SU-DHL-6 (cell line): ENCODE measurements around the gene LSM8.
"Not testable (repeated sequence)": the region's sequence is repeated elsewhere in the genome, so short reads cannot be mapped to it uniquely, and the experiment has no call there.

Experiments
- H2AFZ ChIP-seq: fragments of 200-600 bp; sonication (generic); 2 replicates; pipeline ENCODE4 v1.6.1; 2014; ENCODE audit warnings: low read depth, mild to moderate bottlenecking, moderate library complexity, mixed read lengths, antibody characterized with exemption, low read length; ENCODE audit not compliant: severe bottlenecking
- H3F3A ChIP-seq: fragments of 200-600 bp; shearing (Covaris generic); 2 replicates; pipeline ENCODE4 v1.6.0; 2016; ENCODE audit warnings: antibody characterized with exemption, mild to moderate bottlenecking; ENCODE audit not compliant: insufficient read depth
- H3K27ac ChIP-seq: fragments of 200-600 bp; sonication (generic); 2 replicates; pipeline ENCODE4 v1.5.1; 2016; ENCODE audit warnings: low read depth, mild to moderate bottlenecking, low read length, moderate library complexity, mixed read lengths
- H3K27me3 ChIP-seq: fragments of 200-600 bp; sonication (generic), shearing (Covaris generic); 2 replicates; pipeline ENCODE4 v1.6.0; 2014; ENCODE audit warnings: mild to moderate bottlenecking, low read length
- H3K36me3 ChIP-seq: fragments of 200-600 bp; sonication (generic); 2 replicates; pipeline ENCODE4 v1.6.1; 2014; ENCODE audit warnings: mild to moderate bottlenecking, low read length, mixed read lengths
- H3K4me2 ChIP-seq: fragments of 300-600, 200-600 bp; shearing (Covaris generic), sonication (generic); 2 replicates; pipeline ENCODE4 v1.6.0; 2014; ENCODE audit warnings: low read length, low read depth, mild to moderate bottlenecking; ENCODE audit not compliant: poor library complexity, severe bottlenecking
- H3K4me3 ChIP-seq: fragments of 200-600 bp; sonication (generic); 2 replicates; pipeline ENCODE4 v1.5.1; 2014; ENCODE audit warnings: antibody characterized with exemption, low read length, mild to moderate bottlenecking, mixed read lengths; ENCODE audit not compliant: insufficient read depth, poor library complexity, severe bottlenecking
- H3K79me2 ChIP-seq: fragments of 200-600 bp; sonication (generic); 2 replicates; pipeline ENCODE4 v1.6.1; 2014; ENCODE audit warnings: mild to moderate bottlenecking, low read length, moderate library complexity; ENCODE audit not compliant: insufficient read depth
- H3K9ac ChIP-seq: fragments of 200-600 bp; sonication (generic); 2 replicates; pipeline ENCODE4 v1.7.0; 2014; ENCODE audit warnings: mild to moderate bottlenecking, low read length
- H3K9me2 ChIP-seq: fragments of 200-600 bp; sonication (generic); replicated peaks from 2 replicates; pipeline ENCODE4 v1.6.1; 2014; ENCODE audit warnings: low read length; ENCODE audit not compliant: insufficient read depth
- H3K9me3 ChIP-seq: fragments of 200-600 bp; sonication (generic); 2 replicates; pipeline ENCODE4 v1.6.1; 2014; ENCODE audit warnings: low read length, mixed read lengths; ENCODE audit not compliant: insufficient read depth
- H4K20me1 ChIP-seq: fragments of 200-600 bp; sonication (generic); 2 replicates; pipeline ENCODE4 v1.6.1; 2014; ENCODE audit warnings: low read depth, mild to moderate bottlenecking, antibody characterized with exemption, low read length, moderate library complexity, mixed read lengths
- EZH2phosphoT487 ChIP-seq: fragments of 200-600 bp; sonication (generic), shearing (Covaris generic); conservative IDR thresholded peaks from 2 replicates; pipeline ENCODE4 v1.6.1; 2018; ENCODE audit warnings: mild to moderate bottlenecking, antibody characterized with exemption, low read length, moderate library complexity, mixed read lengths
- TF ChIP-seq, protein P1 (sequence below): fragments of 200-600 bp; sonication (generic); IDR thresholded peaks from one replicate; pipeline ENCODE4 v1.5.1; 2017; ENCODE audit warnings: antibody characterized with exemption, mild to moderate bottlenecking, low read length, moderate library complexity; ENCODE audit not compliant: insufficient read depth, poor library complexity, severe bottlenecking

The LSM8 gene

DNA sequence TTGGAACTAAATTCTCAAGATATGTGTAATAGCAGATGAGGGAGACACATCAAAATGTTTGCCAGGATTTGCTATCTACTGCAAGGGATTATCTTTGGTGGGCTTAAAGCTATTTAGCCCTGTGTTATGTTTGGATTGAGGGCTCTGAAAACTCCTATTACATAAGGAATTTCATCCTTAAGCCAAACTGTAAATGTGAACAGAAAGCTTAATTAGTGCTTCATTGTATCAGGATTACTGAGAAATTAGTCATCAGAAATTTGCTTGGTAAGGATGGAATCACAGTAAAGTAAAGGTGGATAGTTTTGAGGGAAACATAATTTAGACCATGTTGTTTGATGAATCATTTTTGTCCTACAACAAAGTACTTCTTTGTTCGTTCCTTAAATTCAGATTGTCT, 48.9 kb downstream of the LSM8 start:
- H3K9me2 ChIP-seq, result no peaks in the 10 kb centered on the region
- H3K27me3 ChIP-seq, result no peaks in the 10 kb centered on the region
- no peaks in the 10 kb centered on the region for H3F3A ChIP-seq
- H3K4me2 ChIP-seq, result no peak overlapping the region
- TF ChIP-seq EZH2phosphoT487, result no peak
- TF ChIP-seq, protein P1, sequence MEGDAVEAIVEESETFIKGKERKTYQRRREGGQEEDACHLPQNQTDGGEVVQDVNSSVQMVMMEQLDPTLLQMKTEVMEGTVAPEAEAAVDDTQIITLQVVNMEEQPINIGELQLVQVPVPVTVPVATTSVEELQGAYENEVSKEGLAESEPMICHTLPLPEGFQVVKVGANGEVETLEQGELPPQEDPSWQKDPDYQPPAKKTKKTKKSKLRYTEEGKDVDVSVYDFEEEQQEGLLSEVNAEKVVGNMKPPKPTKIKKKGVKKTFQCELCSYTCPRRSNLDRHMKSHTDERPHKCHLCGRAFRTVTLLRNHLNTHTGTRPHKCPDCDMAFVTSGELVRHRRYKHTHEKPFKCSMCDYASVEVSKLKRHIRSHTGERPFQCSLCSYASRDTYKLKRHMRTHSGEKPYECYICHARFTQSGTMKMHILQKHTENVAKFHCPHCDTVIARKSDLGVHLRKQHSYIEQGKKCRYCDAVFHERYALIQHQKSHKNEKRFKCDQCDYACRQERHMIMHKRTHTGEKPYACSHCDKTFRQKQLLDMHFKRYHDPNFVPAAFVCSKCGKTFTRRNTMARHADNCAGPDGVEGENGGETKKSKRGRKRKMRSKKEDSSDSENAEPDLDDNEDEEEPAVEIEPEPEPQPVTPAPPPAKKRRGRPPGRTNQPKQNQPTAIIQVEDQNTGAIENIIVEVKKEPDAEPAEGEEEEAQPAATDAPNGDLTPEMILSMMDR, result no peak
- H4K20me1 ChIP-seq, result no peaks in the 10 kb centered on the region
- H3K27ac ChIP-seq, result no peak overlapping the region
- H3K79me2 ChIP-seq, result no peaks in the 10 kb centered on the region
- H2AFZ ChIP-seq, result no peak overlapping the region
- no peaks in the 10 kb centered on the region for H3K36me3 ChIP-seq
- no peak overlapping the region for H3K4me3 ChIP-seq
- H3K9ac ChIP-seq, result no peak overlapping the region
- H3K9me3 ChIP-seq, result no peaks in the 10 kb centered on the region

DNA sequence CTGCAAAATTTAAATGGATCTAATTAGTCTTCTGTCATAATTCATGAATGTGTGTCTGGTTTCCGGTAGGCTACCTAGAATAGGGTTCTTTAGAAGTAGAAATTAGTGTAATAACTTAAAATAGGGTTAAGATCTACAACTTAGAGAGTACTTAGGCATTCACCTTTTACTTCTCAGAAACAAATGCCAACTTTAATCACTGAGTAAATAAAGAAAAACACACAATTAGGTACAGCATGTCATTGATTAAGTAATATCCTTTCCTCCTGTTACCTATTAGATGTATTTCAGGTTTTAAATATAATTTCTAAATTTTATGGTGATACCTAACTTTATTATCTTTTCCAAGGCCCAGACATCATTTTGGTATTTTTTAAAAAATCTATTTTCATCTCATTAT, 49.8 kb downstream of the LSM8 start:
- no peaks in the 10 kb centered on the region for H3F3A ChIP-seq
- no peaks in the 10 kb centered on the region for H3K79me2 ChIP-seq
- H3K4me3 ChIP-seq, result no peak overlapping the region
- no peak overlapping the region for H3K4me2 ChIP-seq
- H3K9me3 ChIP-seq, result no peaks in the 10 kb centered on the region
- H3K36me3 ChIP-seq, result no peaks in the 10 kb centered on the region
- TF ChIP-seq, protein P1, result no peak
- TF ChIP-seq EZH2phosphoT487, result no peak
- H4K20me1 ChIP-seq, result no peaks in the 10 kb centered on the region
- H3K9me2 ChIP-seq, result no peaks in the 10 kb centered on the region
- no peaks in the 10 kb centered on the region for H3K27me3 ChIP-seq
- no peak overlapping the region for H2AFZ ChIP-seq
- H3K9ac ChIP-seq, result no peak overlapping the region
- no peak overlapping the region for H3K27ac ChIP-seq

DNA sequence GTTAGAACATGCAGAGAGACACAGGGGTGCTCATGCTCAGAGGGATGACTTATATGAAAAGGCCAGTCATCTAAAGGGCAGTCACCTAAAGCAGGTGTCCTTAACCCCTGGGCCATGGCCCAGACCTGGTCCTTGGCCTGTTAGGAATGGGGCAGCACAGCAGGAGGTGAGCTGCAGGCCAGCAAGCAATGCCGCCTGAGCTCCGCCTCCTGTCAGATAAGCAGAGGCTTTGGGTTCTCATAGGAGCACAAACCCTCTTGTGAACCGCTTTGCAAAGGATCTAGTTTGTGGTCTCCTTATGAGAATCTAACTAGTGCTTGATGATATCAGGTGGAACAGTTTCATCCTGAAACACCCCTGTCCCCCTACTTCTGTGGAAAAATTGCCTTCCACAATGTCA, 55.0 kb downstream of the LSM8 start:
- H3K4me2 ChIP-seq, result no peak overlapping the region
- no peaks in the 10 kb centered on the region for H3F3A ChIP-seq
- H3K9ac ChIP-seq, result no peak overlapping the region
- no peaks in the 10 kb centered on the region; the same call in 1 of the 2 replicates for H3K36me3 ChIP-seq
- no peaks in the 10 kb centered on the region for H3K9me3 ChIP-seq
- H3K27ac ChIP-seq, result no peak overlapping the region
- H4K20me1 ChIP-seq, result no peaks in the 10 kb centered on the region
- TF ChIP-seq, protein P1, result no peak
- no peak for TF ChIP-seq EZH2phosphoT487
- no peak overlapping the region for H3K4me3 ChIP-seq
- H2AFZ ChIP-seq, result no peak overlapping the region
- no peaks in the 10 kb centered on the region for H3K27me3 ChIP-seq
- H3K9me2 ChIP-seq, result no peaks in the 10 kb centered on the region
- no peaks in the 10 kb centered on the region for H3K79me2 ChIP-seq

DNA sequence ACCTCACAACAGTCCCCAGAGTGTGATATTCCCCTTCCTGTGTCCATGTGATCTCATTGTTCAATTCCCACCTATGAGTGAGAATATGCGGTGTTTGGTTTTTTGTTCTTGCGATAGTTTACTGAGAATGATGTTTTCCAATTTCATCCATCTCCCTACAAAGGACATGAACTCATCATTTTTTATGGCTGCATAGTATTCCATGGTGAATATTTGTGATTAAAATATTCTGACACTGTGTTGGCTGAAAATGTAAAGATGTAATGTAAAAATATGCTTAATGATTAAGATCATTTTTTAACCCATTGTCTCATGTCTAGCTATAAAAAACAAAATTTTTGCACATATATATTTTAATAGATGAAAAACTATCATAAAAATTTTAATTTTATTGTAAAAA, 56.4 kb downstream of the LSM8 start:
- H3K9me3 ChIP-seq, H3K9ac ChIP-seq, H3K27ac ChIP-seq, H2AFZ ChIP-seq, H3K79me2 ChIP-seq, H3K4me3 ChIP-seq, H4K20me1 ChIP-seq, H3F3A ChIP-seq, H3K36me3 ChIP-seq, H3K4me2 ChIP-seq, H3K27me3 ChIP-seq, H3K9me2 ChIP-seq: not testable (repeated sequence)
